ENCODE measurements around the gene PDPR.
A peak's percentile ranks its signal among the peaks of the same experiment; 100 is the strongest.
"Not testable (repeated sequence)": the region's sequence is repeated elsewhere in the genome, so short reads cannot be mapped to it uniquely, and the experiment has no call there.

Gene PDPR
- 45.4 to 113 reads per million in 2 donors for total RNA-seq

GRCh38 chr16:70113982-70114826, at the start of gene PDPR:
TSS of gene PDPR (plus strand) at chr16:70114332. CDS start at chr16:70120493, 6,161 bp downstream.
- DNase-seq = peak; percentile 91

GRCh38 chr16:70064841-70065370, 49.2 kb upstream of the PDPR start:
- peak; percentile 70 for DNase-seq

- not testable (repeated sequence) for DNase-seq
These were observed 48.8 kb upstream of the PDPR start for GRCh38 chr16:70065376-70065745.

GRCh38 chr16:70065746-70066658, 48.1 kb upstream of the PDPR start:
- DNase-seq = peak; percentile 92

- not testable (repeated sequence) for DNase-seq
These were observed 47.4 kb upstream of the PDPR start for GRCh38 chr16:70066751-70067150.

- DNase-seq = not testable (repeated sequence)
These were observed 35.1 kb upstream of the PDPR start for GRCh38 chr16:70079081-70079480.

GRCh38 chr16:70081219-70081618, 32.9 kb upstream of the PDPR start:
- not testable (repeated sequence) for DNase-seq

- not testable (repeated sequence) for DNase-seq
These were observed 30.2 kb upstream of the PDPR start for GRCh38 chr16:70083931-70084330.

GRCh38 chr16:70088160-70088559, 26.0 kb upstream of the PDPR start:
- DNase-seq = not testable (repeated sequence)

- DNase-seq = not testable (repeated sequence)
These were observed 25.3 kb upstream of the PDPR start for GRCh38 chr16:70088877-70089276.

- DNase-seq = not testable (repeated sequence)
These were observed 24.8 kb upstream of the PDPR start for GRCh38 chr16:70089289-70089688.

- not testable (repeated sequence) for DNase-seq
These were observed 23.0 kb upstream of the PDPR start for GRCh38 chr16:70091104-70091503.

- not testable (repeated sequence) for DNase-seq
These were observed 20.0 kb upstream of the PDPR start for GRCh38 chr16:70094096-70094495.

GRCh38 chr16:70109583-70110279, 4.4 kb upstream of the PDPR start:
- not testable (repeated sequence) for DNase-seq

- not testable (repeated sequence) for DNase-seq
These were observed 2.0 kb upstream of the PDPR start for GRCh38 chr16:70112162-70112561.

- not testable (repeated sequence) for DNase-seq
These were observed 542 bp upstream of the PDPR start for GRCh38 chr16:70113599-70113981.

GRCh38 chr16:70118354-70118753, 4.2 kb downstream of the PDPR start:
- not testable (repeated sequence) for DNase-seq

- not testable (repeated sequence) for DNase-seq
These were observed 4.6 kb downstream of the PDPR start for GRCh38 chr16:70118776-70119175.

GRCh38 chr16:70120398-70120797, 6.3 kb downstream of the PDPR start:
- DNase-seq = not testable (repeated sequence)

GRCh38 chr16:70123822-70124221, 9.7 kb downstream of the PDPR start:
- not testable (repeated sequence) for DNase-seq

- not testable (repeated sequence) for DNase-seq
These were observed 12.1 kb downstream of the PDPR start for GRCh38 chr16:70126226-70126625.

- not testable (repeated sequence) for DNase-seq
These were observed 13.6 kb downstream of the PDPR start for GRCh38 chr16:70127706-70128105.

All from T-helper 9 cell (primary cell).